ENCODE data around the gene NRXN3. TPM values are rescaled to one million over a fixed set of nuclear protein-coding genes. Genes with fewer than 3 reads are reported as not detected.

NRXN3 gene
- polyA plus RNA-seq, 1 of the 3 experiments (the other 2 are of a cell fraction), result 1.6 TPM

DNA sequence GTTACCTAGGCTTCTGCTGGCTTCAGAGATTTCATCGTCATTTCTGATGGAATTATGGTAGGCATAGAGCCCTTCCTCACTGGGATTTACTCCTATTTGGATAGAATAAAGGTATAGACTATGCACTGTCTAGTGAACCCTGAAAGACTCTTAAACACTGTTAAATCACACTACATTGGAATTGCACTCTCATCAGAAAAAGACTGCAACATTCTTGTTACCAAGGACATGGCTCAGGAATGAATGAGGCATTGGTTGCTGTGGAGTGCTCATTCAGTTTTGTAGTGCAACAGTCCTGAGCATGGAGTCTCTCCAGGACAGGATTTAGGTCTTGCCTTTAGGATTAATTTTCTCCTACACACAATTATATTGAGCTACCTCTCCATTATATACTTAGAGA lies 483.0 kb downstream of the NRXN3 start:
- WGBS (ENCODE audit: low lambda C conversion rate), result 55% methylated on average over 1 of the region's 1 CpG
- POLR2A ChIA-PET, result no interaction called here

GRCh38 chr14:78657451-78657850 lies 487.3 kb downstream of the NRXN3 start:
- Histone ChIP-seq H2AFZ (ENCODE audit: low read depth) (no peak overlapping the region), H3K9me2 (no peaks in the 10 kb centered on the region), H3K27ac (ENCODE audit: low read depth in 2 of 2, low read length in 1 of 2) (no peak overlapping the region)
- TF ChIP-seq, protein P1, sequence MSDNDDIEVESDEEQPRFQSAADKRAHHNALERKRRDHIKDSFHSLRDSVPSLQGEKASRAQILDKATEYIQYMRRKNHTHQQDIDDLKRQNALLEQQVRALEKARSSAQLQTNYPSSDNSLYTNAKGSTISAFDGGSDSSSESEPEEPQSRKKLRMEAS (IDR thresholded peaks at IDR 0.05; ENCODE audit: low read depth), result no peak
- TF ChIP-seq, protein P2, sequence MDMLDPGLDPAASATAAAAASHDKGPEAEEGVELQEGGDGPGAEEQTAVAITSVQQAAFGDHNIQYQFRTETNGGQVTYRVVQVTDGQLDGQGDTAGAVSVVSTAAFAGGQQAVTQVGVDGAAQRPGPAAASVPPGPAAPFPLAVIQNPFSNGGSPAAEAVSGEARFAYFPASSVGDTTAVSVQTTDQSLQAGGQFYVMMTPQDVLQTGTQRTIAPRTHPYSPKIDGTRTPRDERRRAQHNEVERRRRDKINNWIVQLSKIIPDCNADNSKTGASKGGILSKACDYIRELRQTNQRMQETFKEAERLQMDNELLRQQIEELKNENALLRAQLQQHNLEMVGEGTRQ (IDR thresholded peaks at IDR 0.05; ENCODE audit: borderline replicate concordance, low read depth, low read length), result no peak
- TF ChIP-seq RAD21 (IDR thresholded peaks at IDR 0.05; ENCODE audit: low read length) (no peak), GATA2 (CRISPR knock-in tag; IDR thresholded peaks at IDR 0.05) (no peak), EZH2phosphoT487 (IDR thresholded peaks at IDR 0.05; ENCODE audit: borderline replicate concordance, low read depth) (no peak), MEF2A (IDR thresholded peaks at IDR 0.05; ENCODE audit: borderline replicate concordance, low read depth) (no peak), EP300 (IDR thresholded peaks at IDR 0.05; ENCODE audit: borderline replicate concordance in 1 of 2, low read depth in 1 of 2, low read length in 1 of 2) (no peak), RCOR1 (IDR thresholded peaks at IDR 0.05; ENCODE audit: low read length) (no peak)
- TF ChIP-seq, protein P3, sequence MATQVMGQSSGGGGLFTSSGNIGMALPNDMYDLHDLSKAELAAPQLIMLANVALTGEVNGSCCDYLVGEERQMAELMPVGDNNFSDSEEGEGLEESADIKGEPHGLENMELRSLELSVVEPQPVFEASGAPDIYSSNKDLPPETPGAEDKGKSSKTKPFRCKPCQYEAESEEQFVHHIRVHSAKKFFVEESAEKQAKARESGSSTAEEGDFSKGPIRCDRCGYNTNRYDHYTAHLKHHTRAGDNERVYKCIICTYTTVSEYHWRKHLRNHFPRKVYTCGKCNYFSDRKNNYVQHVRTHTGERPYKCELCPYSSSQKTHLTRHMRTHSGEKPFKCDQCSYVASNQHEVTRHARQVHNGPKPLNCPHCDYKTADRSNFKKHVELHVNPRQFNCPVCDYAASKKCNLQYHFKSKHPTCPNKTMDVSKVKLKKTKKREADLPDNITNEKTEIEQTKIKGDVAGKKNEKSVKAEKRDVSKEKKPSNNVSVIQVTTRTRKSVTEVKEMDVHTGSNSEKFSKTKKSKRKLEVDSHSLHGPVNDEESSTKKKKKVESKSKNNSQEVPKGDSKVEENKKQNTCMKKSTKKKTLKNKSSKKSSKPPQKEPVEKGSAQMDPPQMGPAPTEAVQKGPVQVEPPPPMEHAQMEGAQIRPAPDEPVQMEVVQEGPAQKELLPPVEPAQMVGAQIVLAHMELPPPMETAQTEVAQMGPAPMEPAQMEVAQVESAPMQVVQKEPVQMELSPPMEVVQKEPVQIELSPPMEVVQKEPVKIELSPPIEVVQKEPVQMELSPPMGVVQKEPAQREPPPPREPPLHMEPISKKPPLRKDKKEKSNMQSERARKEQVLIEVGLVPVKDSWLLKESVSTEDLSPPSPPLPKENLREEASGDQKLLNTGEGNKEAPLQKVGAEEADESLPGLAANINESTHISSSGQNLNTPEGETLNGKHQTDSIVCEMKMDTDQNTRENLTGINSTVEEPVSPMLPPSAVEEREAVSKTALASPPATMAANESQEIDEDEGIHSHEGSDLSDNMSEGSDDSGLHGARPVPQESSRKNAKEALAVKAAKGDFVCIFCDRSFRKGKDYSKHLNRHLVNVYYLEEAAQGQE (IDR thresholded peaks at IDR 0.05; ENCODE audit: low read depth, low read length), result no peak
- TF ChIP-seq, protein P4, sequence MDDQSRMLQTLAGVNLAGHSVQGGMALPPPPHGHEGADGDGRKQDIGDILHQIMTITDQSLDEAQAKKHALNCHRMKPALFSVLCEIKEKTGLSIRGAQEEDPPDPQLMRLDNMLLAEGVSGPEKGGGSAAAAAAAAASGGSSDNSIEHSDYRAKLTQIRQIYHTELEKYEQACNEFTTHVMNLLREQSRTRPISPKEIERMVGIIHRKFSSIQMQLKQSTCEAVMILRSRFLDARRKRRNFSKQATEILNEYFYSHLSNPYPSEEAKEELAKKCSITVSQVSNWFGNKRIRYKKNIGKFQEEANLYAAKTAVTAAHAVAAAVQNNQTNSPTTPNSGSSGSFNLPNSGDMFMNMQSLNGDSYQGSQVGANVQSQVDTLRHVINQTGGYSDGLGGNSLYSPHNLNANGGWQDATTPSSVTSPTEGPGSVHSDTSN (IDR thresholded peaks at IDR 0.05), result no peak

More for the DNA sequence above, 483.0 kb downstream of the NRXN3 start:
- Histone ChIP-seq H2AFZ (ENCODE audit: low read depth) (no peak overlapping the region), H3K9me2 (no peaks in the 10 kb centered on the region), H3F3A (replicated peaks; ENCODE audit: insufficient read depth) (no peaks in the 10 kb centered on the region), H3K9me3 (no peaks in the 10 kb centered on the region), H3K27ac (ENCODE audit: low read depth in 2 of 2, low read length in 1 of 2) (no peak overlapping the region), H3K79me2 (ENCODE audit: insufficient read depth) (no peaks in the 10 kb centered on the region), H3K4me1 (ENCODE audit: control insufficient read depth in 1 of 2, insufficient read depth in 2 of 2, low read depth in 1 of 2, low read length in 1 of 2) (no peaks in the 10 kb centered on the region), H3K27me3 (ENCODE audit: insufficient read depth) (no peaks in the 10 kb centered on the region), H3K4me3 (ENCODE audit: low read depth in 2 of 2, low read length in 1 of 2) (no peak overlapping the region), H3K9ac (no peak overlapping the region), H3K36me3 (replicated peaks in 1 of 2; ENCODE audit: control insufficient read depth in 1 of 2, insufficient read depth in 2 of 2, low read length in 1 of 2) (no peaks in the 10 kb centered on the region), H3K4me2 (no peak overlapping the region), H4K20me1 (ENCODE audit: insufficient read depth) (no peaks in the 10 kb centered on the region)
- CTCF ChIA-PET, result interaction anchor here (1.2 kb wide), 1 partner anchor 87 kb away, joined by 4 read pairs; no protein-coding TSS in a partner anchor
- no peak for DNase-seq
- no peak for TF ChIP-seq CHD2 (IDR thresholded peaks at IDR 0.05; ENCODE audit: low read length, partially characterized antibody)
- TF ChIP-seq, protein P1 (IDR thresholded peaks at IDR 0.05; ENCODE audit: low read depth), result no peak
- no peak for TF ChIP-seq RCOR1 (IDR thresholded peaks at IDR 0.05; ENCODE audit: low read length)
- no peak for TF ChIP-seq MEF2A (IDR thresholded peaks at IDR 0.05; ENCODE audit: borderline replicate concordance, low read depth)
- no peak for TF ChIP-seq IRF3 (IDR thresholded peaks at IDR 0.05; ENCODE audit: low read depth, low read length)
- TF ChIP-seq GATA2 (CRISPR knock-in tag; IDR thresholded peaks at IDR 0.05), result no peak
- TF ChIP-seq RAD21 (IDR thresholded peaks at IDR 0.05; ENCODE audit: low read length), result no peak
- TF ChIP-seq, protein P4 (IDR thresholded peaks at IDR 0.05), result no peak
- TF ChIP-seq TCF12 (IDR thresholded peaks at IDR 0.05), result no peak
- no peak for TF ChIP-seq RXRA (IDR thresholded peaks at IDR 0.05; ENCODE audit: borderline replicate concordance, low read depth)
- no peak for TF ChIP-seq TAF1 (IDR thresholded peaks at IDR 0.05; ENCODE audit: borderline replicate concordance, low read depth, low read length)
- no peak for TF ChIP-seq FOSL2 (IDR thresholded peaks at IDR 0.05; ENCODE audit: borderline replicate concordance, low read depth)
- no peak for TF ChIP-seq YY1 (IDR thresholded peaks at IDR 0.05; ENCODE audit: low read depth)
- TF ChIP-seq TEAD4 (IDR thresholded peaks at IDR 0.05; ENCODE audit: borderline replicate concordance, insufficient read depth), result no peak

More at GRCh38 chr14:78657451-78657850, 487.3 kb downstream of the NRXN3 start:
- H3K27me3 ChIP-seq (ENCODE audit: insufficient read depth), result no peaks in the 10 kb centered on the region
- no peak overlapping the region for H3K4me3 ChIP-seq (ENCODE audit: low read depth in 2 of 2, low read length in 1 of 2)
- 24% methylated on average over 4 of the region's 4 CpGs for WGBS (ENCODE audit: low lambda C conversion rate)
- H3K4me1 ChIP-seq (ENCODE audit: control insufficient read depth in 1 of 2, insufficient read depth in 2 of 2, low read depth in 1 of 2, low read length in 1 of 2), result no peaks in the 10 kb centered on the region
- H3K9ac ChIP-seq, result no peak overlapping the region
- POLR2A ChIA-PET, result no interaction called here
- H3K36me3 ChIP-seq (replicated peaks in 1 of 2; ENCODE audit: control insufficient read depth in 1 of 2, insufficient read depth in 2 of 2, low read length in 1 of 2), result no peaks in the 10 kb centered on the region
- H3K79me2 ChIP-seq (ENCODE audit: insufficient read depth), result no peaks in the 10 kb centered on the region
- CTCF ChIA-PET, result no interaction called here
- no peaks in the 10 kb centered on the region; the same call in 1 of the 2 replicates for H3K9me3 ChIP-seq
- no peak for DNase-seq
- H3K4me2 ChIP-seq, result no peak overlapping the region
- no peaks in the 10 kb centered on the region for H4K20me1 ChIP-seq (ENCODE audit: insufficient read depth)
- H3F3A ChIP-seq (replicated peaks; ENCODE audit: insufficient read depth), result no peaks in the 10 kb centered on the region

Data from SK-N-SH (cell line).